Panc1 (cell line): Measurements from ENCODE around the gene CNKSR2. TPM values are rescaled to one million over a fixed set of nuclear protein-coding genes. Genes with fewer than 3 reads are reported as not detected.

Experiments
- ATAC-seq: fragments of 200-7000 bp; cut with Tn5 transposase; 2 replicates; pipeline ENCODE4 v1.9.1; 2020; ENCODE audit warnings: mild to moderate bottlenecking, moderate library complexity
- BruUV-seq: library from RNA; stranded (reverse); fragments of 400-500 nt; replicated peaks from 2 replicates; lab custom pipeline; 2021; lab: Mats Ljungman, UMichigan
- CTCF ChIA-PET: fragments of 300-600 bp; sonication (Branson Sonifier 250); formaldehyde crosslinking; loops from one replicate; lab custom pipeline; 2022; ENCODE audit warnings: antibody characterized with exemption; lab: Charles Lee
- POLR2A ChIA-PET: fragments of 300-600 bp; sonication (Branson Sonifier 250); formaldehyde crosslinking; loops from one replicate; lab custom pipeline; 2022; ENCODE audit warnings: antibody characterized with exemption; lab: Charles Lee
- DNase-seq: peaks from one replicate; pipeline ENCODE4 v3.0.0-alpha.2; 2010; ENCODE audit warnings: low read depth, low spot score
- H3K27ac ChIP-seq: 2 replicates; pipeline ENCODE4 v1.5.1; 2011; ENCODE audit warnings: mild to moderate bottlenecking, low read length, inconsistent platforms
- H3K27me3 ChIP-seq: fragments of 200-500 bp; sonication (Bioruptor generic); 2 replicates; pipeline ENCODE4 v1.6.0; 2014; ENCODE audit warnings: low read length, inconsistent platforms; ENCODE audit not compliant: control insufficient read depth, insufficient read depth
- H3K36me3 ChIP-seq: fragments of 200-500 bp; sonication (Bioruptor generic); 2 replicates; pipeline ENCODE4 v1.5.1; 2014; ENCODE audit warnings: inconsistent platforms, mild to moderate bottlenecking, low read length, moderate library complexity; ENCODE audit not compliant: control insufficient read depth, insufficient read depth
- H3K4me1 ChIP-seq: 2 replicates; pipeline ENCODE4 v1.5.1; 2011; ENCODE audit warnings: inconsistent platforms, mild to moderate bottlenecking, low read length, moderate library complexity; ENCODE audit not compliant: control insufficient read depth, insufficient read depth
- H3K4me3 ChIP-seq, 2 experiments: 2 replicates each; pipeline ENCODE4 v1.5.1; 2011 to 2012; ENCODE audit warnings: low read depth in 2 of 2, low read length in 2 of 2, mild to moderate bottlenecking in 2 of 2, inconsistent platforms in 1 of 2, moderate library complexity in 1 of 2
- H3K9me3 ChIP-seq: fragments of 200-500 bp; sonication (Bioruptor generic); 2 replicates; pipeline ENCODE4 v1.5.1; 2014; ENCODE audit warnings: low read depth, mild to moderate bottlenecking, inconsistent platforms, low read length, moderate library complexity; ENCODE audit not compliant: control insufficient read depth, insufficient read depth
- CTCF ChIP-seq: fragments of 450-650 bp; IDR thresholded peaks from 2 replicates; pipeline ENCODE4 v1.5.1; 2017; ENCODE audit warnings: mild to moderate bottlenecking
- POLR2AphosphoS5 ChIP-seq: IDR thresholded peaks from 2 replicates; pipeline ENCODE4 v1.6.1; 2012; ENCODE audit warnings: mild to moderate bottlenecking, low read depth, low read length, moderate library complexity
- SIN3A ChIP-seq: IDR thresholded peaks from 2 replicates; pipeline ENCODE4 v1.6.1; 2012; ENCODE audit warnings: low read depth, mild to moderate bottlenecking, low read length, moderate library complexity, borderline replicate concordance; ENCODE audit not compliant: insufficient read depth
- TCF7L2 ChIP-seq: IDR thresholded peaks from 2 replicates; pipeline ENCODE4 v1.6.1; 2011; ENCODE audit warnings: mild to moderate bottlenecking, low read depth, low read length, inconsistent platforms
- in situ Hi-C: cut with HindIII; loops from 2 replicates; pipeline ENCODE4 v1.10.0; 2016; ENCODE audit warnings: low sequenced_read_pairs, low pct_unique_long_range_greater_than_20kb
- intact Hi-C: fragments of 100-400 bp; cut with micrococcal nuclease; formaldehyde crosslinking; loops from one replicate; pipeline ENCODE4 v1.10.0; 2022; ENCODE audit not compliant: unreplicated experiment
- total RNA-seq: library from RNA; stranded (reverse); gene quantifications from one replicate; pipeline ENCODE4 v1.2.1, GENCODE V29; 2021; ENCODE audit not compliant: unreplicated experiment
- TF ChIP-seq, protein P1 (sequence below), 2 experiments: IDR thresholded peaks; 2 replicates each; pipeline ENCODE4 v1.6.1; 2011 to 2012; ENCODE audit warnings: low read depth in 2 of 2, control low read depth in 1 of 2, low read length in 1 of 2, mild to moderate bottlenecking in 1 of 2, moderate library complexity in 1 of 2; ENCODE audit not compliant: insufficient read depth in 1 of 2

Gene CNKSR2
- total RNA-seq, 1 experiment from 2014 or later: not detected

DNA sequence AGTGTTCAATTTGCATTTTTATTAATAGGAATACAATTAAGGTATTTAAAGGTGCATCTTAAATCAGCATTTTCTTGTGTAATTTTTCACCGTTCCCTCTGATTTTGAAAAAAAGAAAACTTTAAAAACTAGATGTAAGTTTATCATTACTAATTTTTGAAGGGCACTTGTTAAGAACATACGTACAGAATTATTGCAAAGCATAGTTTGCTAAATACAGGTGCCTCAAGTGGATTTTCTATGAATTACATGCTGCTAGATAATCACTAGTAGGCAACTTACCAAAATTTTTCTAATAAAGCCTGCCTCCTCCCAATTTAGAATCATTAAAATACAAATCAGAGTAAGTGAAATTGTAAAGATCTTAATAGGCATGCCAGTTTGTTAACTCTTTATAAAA, 8.5 kb downstream of the CNKSR2 start:
- BruUV-seq: no TSS peak
- CTCF ChIA-PET: no interaction called here

GRCh38 chrX:21383546-21383945, 9.3 kb downstream of the CNKSR2 start:
- in situ Hi-C loops: no loop called here

More for the DNA sequence above, 8.5 kb downstream of the CNKSR2 start:
- Histone ChIP-seq H3K4me1 (no peaks in the 10 kb centered on the region), H3K27me3 (no peaks in the 10 kb centered on the region), H3K9me3 (no peaks in the 10 kb centered on the region), H3K27ac (no peak overlapping the region), H3K4me3 (no peak overlapping the region), H3K36me3 (no peaks in the 10 kb centered on the region)
- POLR2A ChIA-PET: no interaction called here
- intact Hi-C loops (no loop called here), in situ Hi-C loops (no loop called here)
- ATAC-seq: no peak
- DNase-seq: no peak
- TF ChIP-seq CTCF: peak; percentile 17; the same call in 1 of the 2 replicates
- TF ChIP-seq, protein P1, sequence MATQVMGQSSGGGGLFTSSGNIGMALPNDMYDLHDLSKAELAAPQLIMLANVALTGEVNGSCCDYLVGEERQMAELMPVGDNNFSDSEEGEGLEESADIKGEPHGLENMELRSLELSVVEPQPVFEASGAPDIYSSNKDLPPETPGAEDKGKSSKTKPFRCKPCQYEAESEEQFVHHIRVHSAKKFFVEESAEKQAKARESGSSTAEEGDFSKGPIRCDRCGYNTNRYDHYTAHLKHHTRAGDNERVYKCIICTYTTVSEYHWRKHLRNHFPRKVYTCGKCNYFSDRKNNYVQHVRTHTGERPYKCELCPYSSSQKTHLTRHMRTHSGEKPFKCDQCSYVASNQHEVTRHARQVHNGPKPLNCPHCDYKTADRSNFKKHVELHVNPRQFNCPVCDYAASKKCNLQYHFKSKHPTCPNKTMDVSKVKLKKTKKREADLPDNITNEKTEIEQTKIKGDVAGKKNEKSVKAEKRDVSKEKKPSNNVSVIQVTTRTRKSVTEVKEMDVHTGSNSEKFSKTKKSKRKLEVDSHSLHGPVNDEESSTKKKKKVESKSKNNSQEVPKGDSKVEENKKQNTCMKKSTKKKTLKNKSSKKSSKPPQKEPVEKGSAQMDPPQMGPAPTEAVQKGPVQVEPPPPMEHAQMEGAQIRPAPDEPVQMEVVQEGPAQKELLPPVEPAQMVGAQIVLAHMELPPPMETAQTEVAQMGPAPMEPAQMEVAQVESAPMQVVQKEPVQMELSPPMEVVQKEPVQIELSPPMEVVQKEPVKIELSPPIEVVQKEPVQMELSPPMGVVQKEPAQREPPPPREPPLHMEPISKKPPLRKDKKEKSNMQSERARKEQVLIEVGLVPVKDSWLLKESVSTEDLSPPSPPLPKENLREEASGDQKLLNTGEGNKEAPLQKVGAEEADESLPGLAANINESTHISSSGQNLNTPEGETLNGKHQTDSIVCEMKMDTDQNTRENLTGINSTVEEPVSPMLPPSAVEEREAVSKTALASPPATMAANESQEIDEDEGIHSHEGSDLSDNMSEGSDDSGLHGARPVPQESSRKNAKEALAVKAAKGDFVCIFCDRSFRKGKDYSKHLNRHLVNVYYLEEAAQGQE (IDR thresholded peaks at IDR 0.05; ENCODE audit: insufficient read depth in 1 of 2, low read depth in 2 of 2, low read length in 1 of 2): no peak

More at GRCh38 chrX:21383546-21383945, 9.3 kb downstream of the CNKSR2 start:
- DNase-seq (no peak), ATAC-seq (no peak)
- TF ChIP-seq POLR2AphosphoS5: no peak
- TF ChIP-seq SIN3A: no peak
- TF ChIP-seq, protein P1 (IDR thresholded peaks at IDR 0.05; ENCODE audit: insufficient read depth in 1 of 2, low read depth in 2 of 2, low read length in 1 of 2): no peak
- TF ChIP-seq TCF7L2: no peak
- no peak for TF ChIP-seq CTCF
- Histone ChIP-seq H3K4me3 (no peak overlapping the region), H3K27me3 (no peaks in the 10 kb centered on the region), H3K36me3 (no peaks in the 10 kb centered on the region), H3K4me1 (no peaks in the 10 kb centered on the region), H3K27ac (no peak overlapping the region), H3K9me3 (no peaks in the 10 kb centered on the region)
- ChIA-PET POLR2A (no interaction called here), CTCF (no interaction called here)
- intact Hi-C loops: no loop called here
- no TSS peak for BruUV-seq
